Right lobe of liver (tissue), 6 donors: ENCODE results near the gene FILIP1. TPM values are rescaled to one million over a fixed set of nuclear protein-coding genes. Genes with fewer than 3 reads are reported as not detected.

Source experiments
- ATAC-seq, 4 donors: fragments of 200-7000 bp; cut with Tn5 transposase; one replicate each; pipeline ENCODE4 v1.9.1; 2020; ENCODE audit warnings: mild to moderate bottlenecking in 4 of 4, moderate library complexity in 4 of 4
- DNase-seq, 3 donors: peaks; one replicate each; pipeline ENCODE4 v3.0.0-alpha.2; 2020
- H3K27ac ChIP-seq, 3 donors: fragments of 200-600 bp; one replicate each; pipeline ENCODE4 v1.8.0; 2022
- H3K27me3 ChIP-seq, 2 donors: fragments of 200-600 bp; one replicate each; pipeline ENCODE4 v1.8.0; 2022
- H3K36me3 ChIP-seq, 4 donors: fragments of 200-600 bp; sonication (generic) in 1 of 4; one replicate each; pipeline versions ENCODE4 v1.5.1 to v1.8.0; 2017 to 2022; ENCODE audit warnings: control low read depth in 1 of 4
- H3K4me1 ChIP-seq, 4 donors: fragments of 200-600 bp; sonication (generic) in 1 of 4; one replicate each; pipeline versions ENCODE4 v1.5.1 to v1.8.0; 2017 to 2022; ENCODE audit warnings: control low read depth in 1 of 4
- H3K4me3 ChIP-seq, 3 donors: fragments of 200-600 bp; one replicate each; pipeline ENCODE4 v1.8.0; 2022
- H3K9me3 ChIP-seq, 4 donors: fragments of 200-600 bp; sonication (generic) in 1 of 4; one replicate each; pipeline versions ENCODE4 v1.5.1 to v1.8.0; 2017 to 2022; ENCODE audit warnings: control low read depth in 1 of 4
- CTCF ChIP-seq, 4 donors: fragments of 200-600 bp in 3 of 4; fragments of 450-650 bp in 1 of 4; IDR thresholded peaks; one replicate each; pipeline versions ENCODE4 v1.5.1 to v1.8.0; 2016 to 2022; ENCODE audit warnings: antibody characterized with exemption in 4 of 4, mild to moderate bottlenecking in 2 of 4
- POLR2A ChIP-seq: fragments of 450-650 bp; IDR thresholded peaks from one replicate; pipeline ENCODE4 v1.6.1; 2017; ENCODE audit warnings: antibody characterized with exemption, mild to moderate bottlenecking
- WGBS: methylation state at CpG from one replicate; pipeline ENCODE4 v1.1.6; 2018; ENCODE audit warnings: low coverage, low lambda C conversion rate; ENCODE audit not compliant: insufficient coverage; ENCODE audit errors: missing lambda C conversion rate; 5-methylcytosine and 5-hydroxymethylcytosine counted together
- intact Hi-C, 2 donors: fragments of 100-400 bp; cut with DNase I; formaldehyde crosslinking; loops; one replicate each; pipeline versions ENCODE4 v1.11.2 to v1.14.1; 2022
- total RNA-seq, 6 experiments: library from RNA; depleted of rRNA in 2 of 6; stranded (reverse); fragments of >200 nt in 2 of 6; fragmentation: NEBNext Ultra II Directional in 3 of 6; extraction: Animal tissue kit (Norgen Biotek cat#: 25700) in 3 of 6; gene quantifications; one replicate each; pipeline versions ENCODE4 v1.1.0 to v1.2.4, GENCODE V29; 2016 to 2023
- donor health status: DM: no; HTN: yes; CAD: no.
- donor health status: DM: no; HTN: no; CAD: no.
- donor health status: DM: no; HTN: no; CAD: no.
- donor health status: DM: no; HTN: yes; CAD: no.
- donor health status: DM: no; HTN: yes; CAD: no.

Gene FILIP1
- total RNA-seq, 6 experiments from 2014 or later: 0.95 to 2.2 (median 1.6) TPM

GRCh38 chr6:75268988-75269354 is 224.6 kb downstream of the FILIP1 start:
- TF ChIP-seq POLR2A: no peak
- TF ChIP-seq CTCF (IDR thresholded peaks at IDR 0.05): no peak
- DNase-seq: no peak
- peak in 1 of 4 donors; percentile 7 for ATAC-seq
- no peaks in the 10 kb centered on the region for H3K27me3 ChIP-seq
- peaks cover 0 to 10% (median 1%) of the 10 kb centered on the region in 4 donors for H3K4me1 ChIP-seq
- intact Hi-C loops: no loop called here
- peaks cover 0 to 12% (median 4%) of the 10 kb centered on the region in 4 donors for H3K36me3 ChIP-seq
- 95% methylated on average over 4 of the region's 4 CpGs for WGBS
- H3K27ac ChIP-seq: no peak overlapping the region
- no peaks in the 10 kb centered on the region for H3K9me3 ChIP-seq
- no peak overlapping the region for H3K4me3 ChIP-seq

GRCh38 chr6:75268121-75268987 is 225.2 kb downstream of the FILIP1 start:
- peaks cover 0 to 18% (median 4%) of the 10 kb centered on the region in 4 donors for H3K36me3 ChIP-seq
- H3K9me3 ChIP-seq: no peaks in the 10 kb centered on the region
- no peak overlapping the region for H3K4me3 ChIP-seq
- DNase-seq: no peak
- H3K4me1 ChIP-seq: peaks cover 0 to 10% (median 1%) of the 10 kb centered on the region in 4 donors
- peak in 2 of 4 donors; percentile 23 to 62 for ATAC-seq
- H3K27ac ChIP-seq: no peak overlapping the region
- no peaks in the 10 kb centered on the region for H3K27me3 ChIP-seq
- WGBS: 85% methylated on average over 3 of the region's 5 CpGs
- intact Hi-C loops: no loop called here
- TF ChIP-seq CTCF (IDR thresholded peaks at IDR 0.05): no peak

- Histone ChIP-seq H3K9me3 (no peaks in the 10 kb centered on the region), H3K4me3 (no peak overlapping the region), H3K27ac (no peak overlapping the region), H3K36me3 (peaks cover 0 to 20% (median 4%) of the 10 kb centered on the region in 4 donors), H3K4me1 (peaks cover 0 to 10% (median 1%) of the 10 kb centered on the region in 4 donors), H3K27me3 (no peaks in the 10 kb centered on the region)
- 27% methylated on average over 4 of the region's 4 CpGs for WGBS
- intact Hi-C loops: no loop called here
- no peak for TF ChIP-seq POLR2A
- TF ChIP-seq CTCF (IDR thresholded peaks at IDR 0.05): no peak
- peak in 2 of 4 donors; percentile 17 to 35 for ATAC-seq
- no peak for DNase-seq
These were observed 226.1 kb downstream of the FILIP1 start for GRCh38 chr6:75267461-75267860.

GRCh38 chr6:75266716-75267291 is 226.8 kb downstream of the FILIP1 start:
- Histone ChIP-seq H3K4me1 (peaks cover 0 to 10% (median 1%) of the 10 kb centered on the region in 4 donors), H3K27me3 (no peaks in the 10 kb centered on the region), H3K36me3 (peaks cover 0 to 23% (median 4%) of the 10 kb centered on the region in 4 donors), H3K9me3 (no peaks in the 10 kb centered on the region), H3K27ac (no peak overlapping the region), H3K4me3 (no peak overlapping the region)
- intact Hi-C loops: no loop called here
- no peak for DNase-seq
- 40% methylated on average over 2 of the region's 2 CpGs for WGBS
- ATAC-seq: peak; percentile 76 to 88 (median 82)
- peak; percentile 69 to 91 (median 84) for TF ChIP-seq CTCF (IDR thresholded peaks at IDR 0.05)
- TF ChIP-seq POLR2A: no peak
